BE2C (cell line): ENCODE results near the gene DTX1.

ENCODE experiments used
- DNase-seq: peaks from one replicate; pipeline ENCODE4 v3.0.0-alpha.2; 2020
- H3K27me3 ChIP-seq: fragments of 250-450 bp; sonication (Bioruptor Pico); 2 replicates; pipeline ENCODE4 v1.5.1; 2020; ENCODE audit warnings: mild to moderate bottlenecking
- H3K36me3 ChIP-seq: fragments of 250-450 bp; sonication (Bioruptor Pico); 2 replicates; pipeline ENCODE4 v1.5.1; 2020; ENCODE audit warnings: mild to moderate bottlenecking
- H3K4me1 ChIP-seq: fragments of 250-450 bp; sonication (Bioruptor Pico); 2 replicates; pipeline ENCODE4 v1.5.1; 2020
- H3K4me3 ChIP-seq: 2 replicates; pipeline ENCODE4 v1.5.1; 2011; ENCODE audit warnings: low read depth, low read length
- H3K9me3 ChIP-seq: fragments of 250-450 bp; sonication (Bioruptor Pico); 2 replicates; pipeline ENCODE4 v1.5.1; 2020
- CTCF ChIP-seq: IDR thresholded peaks from 2 replicates; pipeline ENCODE4 v1.5.1; 2012; ENCODE audit warnings: mild to moderate bottlenecking, low read depth, low read length

Gene DTX1

GRCh38 chr12:113066813-113067400, 10.4 kb downstream of the DTX1 start:
- peaks cover 14% of the 10 kb centered on the region for H3K4me1 ChIP-seq
- no peak for TF ChIP-seq CTCF
- H3K4me3 ChIP-seq = no peak overlapping the region
- H3K27me3 ChIP-seq = no peaks in the 10 kb centered on the region
- no peak for DNase-seq
- no peaks in the 10 kb centered on the region for H3K9me3 ChIP-seq
- no peaks in the 10 kb centered on the region for H3K36me3 ChIP-seq

- Histone ChIP-seq H3K4me3 (no peak overlapping the region), H3K36me3 (no peaks in the 10 kb centered on the region), H3K27me3 (no peaks in the 10 kb centered on the region), H3K9me3 (no peaks in the 10 kb centered on the region), H3K4me1 (peaks cover 13% of the 10 kb centered on the region)
- no peak for TF ChIP-seq CTCF
- DNase-seq = no peak
Measured at GRCh38 chr12:113067987-113068935, 11.7 kb downstream of the DTX1 start.

GRCh38 chr12:113069149-113069548, 12.6 kb downstream of the DTX1 start:
- no peak overlapping the region for H3K4me3 ChIP-seq
- peaks cover 11% of the 10 kb centered on the region for H3K4me1 ChIP-seq
- no peak for TF ChIP-seq CTCF
- no peaks in the 10 kb centered on the region for H3K9me3 ChIP-seq
- H3K27me3 ChIP-seq = no peaks in the 10 kb centered on the region
- no peaks in the 10 kb centered on the region for H3K36me3 ChIP-seq
- DNase-seq = no peak

- no peak for DNase-seq
- H3K36me3 ChIP-seq = no peaks in the 10 kb centered on the region
- no peaks in the 10 kb centered on the region for H3K27me3 ChIP-seq
- TF ChIP-seq CTCF = no peak
- no peak overlapping the region for H3K4me3 ChIP-seq
- no peaks in the 10 kb centered on the region for H3K9me3 ChIP-seq
- peaks cover 8% of the 10 kb centered on the region for H3K4me1 ChIP-seq
Measured at GRCh38 chr12:113069751-113070116, 13.2 kb downstream of the DTX1 start.

- H3K27me3 ChIP-seq = no peaks in the 10 kb centered on the region
- peaks cover 2% of the 10 kb centered on the region for H3K4me1 ChIP-seq
- no peak overlapping the region for H3K4me3 ChIP-seq
- H3K9me3 ChIP-seq = no peaks in the 10 kb centered on the region
- no peak for DNase-seq
- no peak for TF ChIP-seq CTCF
- H3K36me3 ChIP-seq = no peaks in the 10 kb centered on the region
Measured at GRCh38 chr12:113070117-113070906, 13.8 kb downstream of the DTX1 start.
